Stimulated activated CD4-positive, alpha-beta T cell treated with anti-CD3 and anti-CD28 coated beads, Interleukin-12 subunit alpha, Interleukin-12 subunit beta, amount 100 ng/mL, for 48 hours (primary cell): ENCODE data around the gene ALDH9A1.

Source experiments
- DNase-seq, 3 donors: peaks; one replicate each; pipeline ENCODE4 v3.0.0-alpha.2; 2020; ENCODE audit warnings: low read depth in 2 of 3, low spot score in 1 of 3

Gene ALDH9A1

DNA sequence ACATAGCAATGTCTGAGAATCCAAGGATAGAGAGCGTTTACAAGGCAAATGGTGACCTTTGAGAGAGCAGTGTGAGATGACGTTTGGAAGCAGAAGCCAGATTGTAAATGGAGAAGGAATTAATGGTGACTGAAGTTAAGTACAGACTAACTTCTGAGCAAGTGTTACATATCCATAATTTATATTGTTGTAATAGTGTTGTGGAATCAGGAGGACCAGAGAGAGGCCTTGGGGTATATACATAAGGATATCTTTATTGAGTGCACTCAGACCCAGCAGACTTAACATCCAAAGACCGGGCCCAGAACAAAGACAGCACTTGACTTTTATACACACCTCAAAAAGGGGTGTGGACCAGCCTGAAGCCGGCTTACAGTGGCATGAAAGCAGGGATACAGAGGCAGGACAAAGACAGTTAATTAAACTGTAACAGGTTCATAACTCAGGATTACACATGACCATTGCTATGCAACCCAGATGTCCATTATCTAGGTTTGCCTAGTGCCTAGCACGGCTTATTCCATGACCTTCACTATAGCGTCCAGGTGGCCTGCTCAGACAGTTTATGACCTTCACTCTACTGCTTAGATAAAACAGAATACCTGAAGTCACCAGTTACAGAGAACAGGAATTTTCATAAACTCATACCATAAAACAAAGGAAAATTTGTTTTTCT, 70.1 kb downstream of the ALDH9A1 start:
- no peak for DNase-seq

DNA sequence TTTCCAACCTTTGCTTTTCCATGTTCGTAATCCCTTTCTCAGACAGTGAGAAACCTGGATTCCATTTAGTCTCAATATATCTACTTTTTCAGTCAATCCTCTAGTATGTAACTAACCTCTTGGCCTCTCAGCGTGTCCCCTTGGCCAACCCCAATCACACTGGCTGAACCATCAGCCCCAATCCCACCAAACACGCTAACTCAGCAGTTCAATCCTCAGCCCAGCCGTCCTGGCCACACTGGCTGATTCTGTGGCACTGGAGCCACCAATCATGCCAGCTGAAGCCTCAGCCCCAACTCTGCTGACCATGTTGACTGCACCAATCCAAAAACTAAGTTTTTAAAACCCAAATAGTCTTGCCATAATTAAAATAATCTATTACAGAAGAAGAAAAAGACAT, 73.9 kb downstream of the ALDH9A1 start:
- no peak for DNase-seq

DNA sequence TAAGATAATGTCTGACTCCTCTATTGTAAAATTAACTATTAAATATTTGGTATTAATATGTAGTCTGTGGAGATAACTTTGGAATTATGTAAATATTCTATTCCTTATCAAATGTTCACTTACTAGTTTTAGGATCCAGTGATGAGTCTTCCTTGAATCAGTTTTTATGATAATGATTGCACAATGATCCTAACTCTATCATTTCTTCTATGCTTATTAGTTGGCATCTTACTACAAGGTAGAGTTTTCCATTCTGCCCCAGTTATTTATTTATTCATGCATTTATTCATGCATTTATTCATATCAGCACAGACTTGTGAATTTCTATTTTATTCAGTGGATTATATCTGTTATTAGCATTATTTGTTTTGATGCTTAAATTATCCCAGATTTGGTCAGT, 74.7 kb downstream of the ALDH9A1 start:
- no peak for DNase-seq

DNA sequence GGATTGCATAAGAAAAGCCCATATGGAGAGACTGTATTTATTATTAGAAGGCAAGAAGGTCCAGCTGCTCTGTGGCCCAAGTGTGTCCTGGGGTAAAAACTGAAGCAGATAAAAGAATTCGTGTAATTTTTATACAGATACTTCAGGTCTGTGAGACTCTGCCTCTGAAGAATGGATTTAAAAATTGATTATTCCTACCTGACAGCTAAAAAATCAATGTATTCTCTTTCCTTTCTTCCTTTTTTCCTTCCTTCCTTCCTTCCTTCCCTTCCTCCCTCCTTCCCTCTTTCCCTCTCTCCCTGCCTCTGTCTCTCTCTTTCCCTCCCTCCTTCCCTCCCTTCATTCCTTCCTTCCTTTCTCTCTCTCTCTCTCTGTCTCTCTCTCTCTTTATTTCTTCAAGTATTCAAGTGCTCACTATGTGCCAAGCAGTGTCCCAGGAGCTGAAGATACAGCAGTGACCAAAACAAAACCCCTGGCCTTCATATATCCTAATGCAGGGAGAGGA, 78.7 kb downstream of the ALDH9A1 start:
- DNase-seq = no peak

DNA sequence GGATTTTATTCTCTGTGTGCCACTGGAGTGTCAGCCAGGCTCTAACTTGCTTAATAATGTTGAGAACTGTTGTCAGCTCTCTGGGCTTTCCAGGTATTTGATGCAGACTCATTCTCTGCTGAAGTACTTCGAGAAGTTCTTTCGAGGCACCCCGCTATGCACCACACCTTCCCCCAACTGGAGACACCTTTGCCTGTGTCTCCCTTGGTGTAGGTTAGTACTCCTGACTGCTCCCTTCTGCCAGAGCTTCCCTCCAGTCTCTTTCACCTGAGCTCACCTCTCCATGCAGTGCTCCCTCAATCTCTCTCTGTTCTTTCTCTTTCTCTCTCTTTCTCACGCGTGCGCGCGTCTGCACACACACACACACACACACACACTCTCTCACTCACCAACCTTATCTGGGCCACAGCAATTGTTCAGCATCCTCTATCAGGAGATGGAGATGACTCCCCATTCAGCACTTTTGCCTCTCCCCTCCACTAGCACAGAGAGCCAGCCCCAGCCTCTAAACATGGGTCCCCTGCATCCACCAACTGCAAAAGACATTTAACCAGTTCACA, 81.3 kb downstream of the ALDH9A1 start:
- DNase-seq = no peak

DNA sequence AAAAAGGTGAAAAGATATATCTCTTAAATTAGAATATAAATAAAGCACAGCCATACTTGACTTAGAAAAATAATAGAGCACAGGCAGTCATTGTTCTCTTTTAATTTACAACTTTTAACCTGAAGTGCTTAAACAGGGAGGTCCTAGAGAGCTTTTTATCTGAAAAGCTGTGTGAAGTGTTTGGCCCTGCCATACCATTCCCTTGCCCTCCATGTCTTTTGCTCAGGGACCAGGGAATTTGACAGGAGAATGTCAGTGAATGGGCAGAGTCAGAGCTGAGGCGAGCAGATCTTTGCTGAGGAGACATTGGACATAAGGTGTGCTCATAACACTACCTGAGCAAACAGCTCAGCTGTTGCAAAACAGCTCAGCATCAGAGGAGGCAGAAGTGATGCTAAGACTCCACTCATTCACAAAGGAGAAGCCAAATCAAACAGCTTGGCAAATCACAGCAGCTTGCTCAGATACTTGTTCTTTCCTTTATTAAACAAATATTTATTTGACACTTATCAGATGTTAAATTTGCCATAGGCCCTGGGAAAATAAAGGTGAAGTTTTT, 82.2 kb downstream of the ALDH9A1 start:
- no peak for DNase-seq
